Measurements from ENCODE around the gene CSGALNACT2. TPM values are rescaled to one million over a fixed set of nuclear protein-coding genes. Genes with fewer than 3 reads are reported as not detected.
"Not testable (repeated sequence)": the region's sequence is repeated elsewhere in the genome, so short reads cannot be mapped to it uniquely, and the experiment has no call there.

CSGALNACT2 gene
- polyA plus RNA-seq, 3 donors from 2014 or later: 14.8 to 27.6 (median 17.6) TPM

DNA sequence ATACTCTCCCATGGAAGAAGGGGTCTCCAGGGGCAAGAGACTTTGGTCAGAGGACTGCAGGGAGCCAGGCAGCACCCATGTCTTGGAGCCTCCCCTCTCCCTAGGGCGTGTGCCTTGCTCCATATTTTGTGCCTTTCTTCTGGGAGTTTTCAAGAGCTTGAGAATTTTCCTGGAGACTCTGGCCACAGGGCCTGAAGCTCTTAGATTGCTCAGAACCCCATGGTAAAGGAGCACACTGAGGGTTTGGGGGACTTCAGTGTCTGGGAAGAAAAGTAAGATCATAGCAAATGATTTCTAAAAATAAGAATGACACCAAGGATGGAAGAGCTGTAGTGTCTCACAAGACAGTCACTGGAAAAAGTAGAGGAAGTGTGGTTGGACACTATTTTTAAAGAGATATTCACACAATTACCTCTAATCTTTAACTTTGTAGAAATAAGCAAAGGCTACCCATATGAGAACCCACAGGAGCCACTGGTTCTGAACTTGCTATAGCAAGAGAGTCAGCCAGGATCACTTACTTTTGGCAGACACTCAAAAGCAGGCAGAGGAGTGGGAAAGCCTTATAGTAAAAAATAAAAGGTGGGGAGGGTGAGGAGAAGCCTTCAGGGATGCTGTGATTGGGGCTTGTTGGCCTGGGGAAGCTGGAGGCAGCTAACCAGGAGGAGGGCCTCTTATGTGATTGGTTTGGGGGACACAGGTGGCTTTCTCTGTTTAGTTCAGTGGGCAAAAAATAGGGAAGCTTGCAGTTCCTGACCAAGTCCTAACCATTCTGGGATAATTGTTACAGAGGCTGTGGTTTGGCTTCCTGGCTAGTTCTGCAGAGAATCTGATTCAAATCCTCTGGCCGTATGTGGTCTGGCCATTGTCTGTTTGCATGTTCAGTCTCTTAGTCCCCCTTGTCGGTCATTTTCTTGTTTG, 5.1 kb upstream of the CSGALNACT2 start:
- peak overlapping the region in 4 of 6 donors; percentile 24 to 85 (median 60) for H3K27ac Mint-ChIP-seq
- DNase-seq: no peak
- peaks cover 4 to 10% (median 9%) of the 10 kb centered on the region in 3 donors for H3K27me3 Mint-ChIP-seq (ENCODE audit: low read depth in 3 of 3)
- H3K4me1 Mint-ChIP-seq: peaks cover 33 to 69% of the 10 kb centered on the region in 2 donors
- no peaks in the 10 kb centered on the region for H3K9me3 Mint-ChIP-seq
- no peak overlapping the region for H3K4me3 Mint-ChIP-seq
- peaks cover 0 to 3% (median 0%) of the 10 kb centered on the region in 3 donors for H3K36me3 Mint-ChIP-seq

DNA sequence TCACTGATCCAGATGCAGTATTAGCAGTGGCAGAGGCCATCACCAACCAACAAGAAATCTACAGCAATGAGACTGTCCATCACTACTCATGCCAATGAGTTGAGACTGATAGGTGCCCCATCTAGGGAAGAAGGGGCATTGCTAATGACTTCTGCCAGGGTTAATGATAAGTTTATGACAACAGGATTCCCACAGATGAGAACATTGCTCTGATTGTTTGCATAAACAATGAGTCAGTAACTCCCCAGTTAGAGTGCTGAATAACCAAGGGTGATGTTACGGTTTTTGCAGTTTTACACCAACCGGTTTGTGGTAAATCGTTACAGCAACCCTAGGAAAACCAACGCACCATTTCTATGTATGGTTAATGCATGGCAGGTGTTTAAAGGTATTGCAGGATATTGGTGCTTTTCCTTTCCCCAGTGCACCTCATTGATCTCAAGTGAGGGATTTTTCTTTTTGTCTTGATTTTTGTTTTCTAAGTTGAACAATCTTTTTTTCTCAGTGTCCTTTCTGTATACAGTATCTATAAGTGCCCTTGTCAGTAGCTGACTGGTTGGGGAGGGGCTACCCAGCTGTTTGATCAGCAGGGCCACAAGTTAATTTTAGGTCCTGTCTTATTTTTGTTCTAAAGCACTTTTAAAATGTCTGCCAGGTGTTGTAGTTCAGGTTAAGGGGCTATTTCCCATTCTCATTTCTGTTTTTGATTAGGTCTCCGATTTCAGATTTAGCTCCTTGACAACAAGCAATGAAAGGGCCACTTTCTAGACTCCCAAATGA, 3.9 kb upstream of the CSGALNACT2 start:
- no peak for DNase-seq
- H3K36me3 Mint-ChIP-seq: peaks cover 0 to 3% (median 0%) of the 10 kb centered on the region in 3 donors
- peak overlapping the region in 4 of 6 donors; percentile 24 to 97 (median 58) for H3K27ac Mint-ChIP-seq
- H3K27me3 Mint-ChIP-seq (ENCODE audit: low read depth in 3 of 3): peaks cover 7 to 17% (median 17%) of the 10 kb centered on the region in 3 donors
- peaks cover 29 to 65% of the 10 kb centered on the region in 2 donors for H3K4me1 Mint-ChIP-seq
- no peaks in the 10 kb centered on the region for H3K9me3 Mint-ChIP-seq
- no peak overlapping the region for H3K4me3 Mint-ChIP-seq

DNA sequence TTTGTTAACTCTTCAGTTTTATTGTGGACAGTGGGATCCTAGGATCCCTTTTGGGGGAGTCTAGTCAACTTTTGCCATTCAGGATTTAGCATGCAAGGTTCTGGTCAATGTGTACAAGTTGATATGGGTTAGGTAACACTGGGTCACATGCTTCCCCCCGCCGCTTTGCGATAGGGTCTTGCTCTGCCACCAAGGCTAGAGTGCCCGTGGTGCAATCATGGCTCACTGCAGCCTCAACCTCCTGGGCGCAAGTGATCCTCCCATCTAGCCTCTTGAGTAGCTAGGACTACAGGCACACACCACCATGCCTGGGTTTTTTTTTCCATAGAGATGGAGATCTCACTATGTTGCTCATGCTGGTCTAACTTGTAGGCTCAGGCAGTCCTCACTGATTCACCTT, 3.2 kb upstream of the CSGALNACT2 start:
- Mint-ChIP-seq H3K27me3 (ENCODE audit: low read depth in 3 of 3) (peaks cover 9 to 18% (median 17%) of the 10 kb centered on the region in 3 donors), H3K4me1 (peaks cover 32 to 65% of the 10 kb centered on the region in 2 donors), H3K9me3 (no peaks in the 10 kb centered on the region), H3K27ac (peak overlapping the region in 4 of 6 donors; percentile 22 to 97 (median 76)), H3K4me3 (no peak overlapping the region), H3K36me3 (peaks cover 0 to 3% (median 0%) of the 10 kb centered on the region in 3 donors)
- DNase-seq: no peak

DNA sequence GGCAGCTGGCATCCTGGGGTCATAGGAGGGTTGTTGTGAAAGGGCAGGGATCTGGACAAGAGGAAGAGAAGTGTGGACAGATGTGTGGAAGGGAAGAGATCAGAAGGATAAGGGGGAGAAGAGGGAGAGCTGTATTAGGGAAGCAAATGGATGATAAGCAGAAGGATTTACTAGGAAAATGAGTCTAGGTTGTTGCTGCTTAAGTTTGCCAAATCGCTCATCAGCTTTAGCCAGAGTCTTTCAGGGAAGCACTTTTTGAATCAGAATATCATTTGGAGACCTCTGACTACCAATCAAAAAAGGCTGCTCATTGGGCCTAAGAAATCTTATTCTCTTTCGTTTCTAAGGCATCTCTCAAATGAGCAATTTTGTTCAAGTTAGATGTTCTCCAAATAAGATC, 2.6 kb upstream of the CSGALNACT2 start:
- peak overlapping the region; percentile 55 to 95 (median 86) for H3K4me3 Mint-ChIP-seq
- H3K36me3 Mint-ChIP-seq: peaks cover 0 to 3% (median 0%) of the 10 kb centered on the region in 3 donors
- peaks cover 38 to 71% of the 10 kb centered on the region in 2 donors for H3K4me1 Mint-ChIP-seq
- H3K27ac Mint-ChIP-seq: peak overlapping the region; percentile 95 to 98 (median 96)
- no peaks in the 10 kb centered on the region for H3K9me3 Mint-ChIP-seq
- peaks cover 9 to 18% (median 17%) of the 10 kb centered on the region in 3 donors for H3K27me3 Mint-ChIP-seq (ENCODE audit: low read depth in 3 of 3)
- no peak for DNase-seq

DNA sequence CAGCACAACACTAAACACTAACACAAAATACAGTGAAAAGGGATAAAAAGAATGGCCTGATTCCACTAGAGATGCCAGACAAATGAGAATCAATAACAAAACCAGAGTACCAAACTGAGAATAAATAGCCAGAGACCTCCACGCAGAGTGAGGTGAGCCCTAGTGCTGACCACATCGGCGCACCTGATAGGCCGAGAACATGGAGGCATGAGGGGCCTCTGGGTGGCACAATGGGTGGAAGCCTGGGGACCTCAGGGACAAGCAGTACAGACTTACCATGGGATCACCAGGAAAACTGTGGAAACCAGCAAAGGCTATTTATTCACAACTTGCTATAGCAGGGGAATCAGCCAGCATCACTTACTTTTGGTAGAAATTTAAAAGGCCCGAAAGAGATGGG, 1.8 kb upstream of the CSGALNACT2 start:
- peaks cover 0 to 3% (median 0%) of the 10 kb centered on the region in 3 donors for H3K36me3 Mint-ChIP-seq
- peak overlapping the region; percentile 95 to 98 (median 96) for H3K27ac Mint-ChIP-seq

DNA sequence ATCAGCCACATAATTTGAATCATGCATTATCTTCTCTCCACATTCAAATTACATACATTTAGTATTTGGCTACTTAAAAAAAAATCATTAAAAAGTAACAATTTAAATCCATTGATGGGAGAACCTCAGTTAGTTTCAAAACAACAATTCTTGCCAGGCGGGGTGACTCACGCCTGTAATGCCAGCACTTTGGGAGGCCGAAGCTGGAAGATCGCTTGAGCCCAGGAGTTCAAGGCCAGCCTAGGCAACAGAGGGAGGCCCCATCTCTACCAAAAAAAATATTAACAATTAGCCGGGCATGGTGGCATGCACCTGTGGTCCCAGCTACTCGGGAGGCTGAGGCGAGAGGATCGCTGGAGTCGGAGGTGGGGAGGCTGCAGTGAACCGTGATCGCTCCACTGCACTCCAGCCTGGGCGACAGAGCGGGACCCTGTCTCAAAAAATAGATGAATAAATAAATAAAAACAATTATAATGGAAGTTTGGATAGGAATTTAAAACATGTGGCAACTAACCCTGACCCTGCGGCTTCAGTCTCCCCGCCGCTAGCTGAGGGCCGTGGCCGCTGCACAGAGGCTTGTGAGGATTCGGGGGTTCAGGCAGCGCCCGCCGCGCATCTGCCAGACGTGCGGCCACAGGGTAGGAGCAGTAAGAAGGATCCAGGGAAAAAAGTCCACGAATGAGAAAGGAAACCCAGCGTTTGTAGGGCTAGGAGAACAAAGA, 1.1 kb upstream of the CSGALNACT2 start:
- peaks cover 9 to 17% (median 17%) of the 10 kb centered on the region in 3 donors for H3K27me3 Mint-ChIP-seq (ENCODE audit: low read depth in 3 of 3)
- peaks cover 0 to 3% (median 0%) of the 10 kb centered on the region in 3 donors for H3K36me3 Mint-ChIP-seq
- H3K9me3 Mint-ChIP-seq: no peaks in the 10 kb centered on the region

More for the DNA sequence above, 1.8 kb upstream of the CSGALNACT2 start:
- H3K9me3 Mint-ChIP-seq: no peaks in the 10 kb centered on the region
- DNase-seq: no peak
- peaks cover 41 to 78% of the 10 kb centered on the region in 2 donors for H3K4me1 Mint-ChIP-seq
- peak overlapping the region; percentile 55 to 95 (median 86) for H3K4me3 Mint-ChIP-seq
- peaks cover 9 to 18% (median 17%) of the 10 kb centered on the region in 3 donors for H3K27me3 Mint-ChIP-seq (ENCODE audit: low read depth in 3 of 3)

DNA sequence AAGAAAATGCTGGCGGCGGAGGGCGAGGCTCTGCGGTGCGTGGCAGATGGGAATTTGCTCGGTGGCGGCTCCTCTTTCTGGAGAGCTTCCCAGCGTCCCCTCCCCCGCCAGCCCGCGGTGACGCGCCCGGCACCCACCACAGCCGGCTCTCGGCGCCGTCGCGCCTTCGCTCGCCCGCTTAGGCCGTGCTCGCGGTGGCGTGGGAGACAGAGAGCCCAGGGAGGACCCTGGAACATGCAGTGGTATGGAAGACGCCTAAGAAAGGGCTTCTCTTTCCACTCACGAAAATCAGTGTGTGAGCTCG, 576 bp upstream of the CSGALNACT2 start:
- Mint-ChIP-seq H3K27ac (peak overlapping the region; percentile 95 to 98 (median 96)), H3K36me3 (peaks cover 0 to 3% (median 0%) of the 10 kb centered on the region in 3 donors), H3K4me1 (peaks cover 49 to 88% of the 10 kb centered on the region in 2 donors), H3K4me3 (peak overlapping the region; percentile 86 to 95 (median 93)), H3K9me3 (no peaks in the 10 kb centered on the region), H3K27me3 (ENCODE audit: low read depth in 3 of 3) (peaks cover 9 to 18% (median 17%) of the 10 kb centered on the region in 3 donors)
- peak; percentile 56 to 72 (median 61) for DNase-seq

More for the DNA sequence above, 1.1 kb upstream of the CSGALNACT2 start:
- Mint-ChIP-seq H3K4me3 (peak overlapping the region; percentile 86 to 95 (median 93)), H3K27ac (peak overlapping the region; percentile 95 to 98 (median 96)), H3K4me1 (peaks cover 45 to 85% of the 10 kb centered on the region in 2 donors)
- DNase-seq: no peak

DNA sequence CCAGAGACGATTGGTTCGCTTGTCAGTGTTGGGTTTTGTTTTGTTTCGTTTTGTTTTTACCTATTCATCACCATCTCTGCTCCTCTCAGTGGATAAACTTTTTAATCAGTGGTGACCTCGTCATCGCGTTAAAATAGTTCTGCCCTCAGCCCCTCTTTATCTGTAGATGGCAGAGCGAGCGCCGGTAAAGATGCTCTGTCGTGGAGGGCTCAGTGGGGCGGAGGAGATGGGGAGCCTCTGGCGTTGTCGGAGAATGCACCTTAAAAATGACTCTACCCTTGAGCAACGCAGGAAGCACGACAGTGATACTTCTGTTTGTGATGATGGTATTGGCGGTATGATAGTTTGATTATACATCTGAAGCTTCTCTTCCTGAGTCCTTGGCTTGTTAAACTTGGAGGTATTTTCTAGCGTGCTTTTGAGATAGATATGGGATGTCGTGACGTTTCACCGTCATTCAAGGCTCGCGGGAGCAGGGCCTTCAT, 554 bp downstream of the CSGALNACT2 start:
- peaks cover 9 to 18% (median 17%) of the 10 kb centered on the region in 3 donors for H3K27me3 Mint-ChIP-seq (ENCODE audit: low read depth in 3 of 3)
- H3K9me3 Mint-ChIP-seq: no peaks in the 10 kb centered on the region
- peak overlapping the region; percentile 96 to 100 (median 96) for H3K27ac Mint-ChIP-seq
- peak overlapping the region; percentile 89 to 100 (median 93) for H3K4me3 Mint-ChIP-seq
- peak; percentile 65 to 71 (median 69) for DNase-seq
- H3K36me3 Mint-ChIP-seq: peaks cover 0 to 3% (median 0%) of the 10 kb centered on the region in 3 donors
- peaks cover 58 to 88% of the 10 kb centered on the region in 2 donors for H3K4me1 Mint-ChIP-seq

DNA sequence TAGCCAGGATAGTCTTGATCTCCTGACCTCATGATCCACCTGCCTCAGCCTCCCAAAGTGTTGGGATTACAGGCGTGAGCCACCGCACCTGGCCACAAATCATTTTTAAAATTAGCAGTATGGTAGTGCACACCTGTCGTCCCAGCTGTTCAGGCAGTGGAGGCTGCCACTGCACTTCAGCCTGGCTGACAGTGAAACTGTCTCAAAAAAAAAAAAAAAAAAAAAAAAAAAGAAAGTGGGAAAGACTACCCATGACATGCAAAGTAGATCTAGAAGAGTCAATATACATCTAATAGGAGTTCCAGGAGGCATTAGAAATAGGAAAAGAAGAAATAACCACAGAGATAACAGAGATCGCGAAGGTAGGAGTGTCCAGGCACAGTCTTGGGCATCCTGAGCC, 3.2 kb downstream of the CSGALNACT2 start:
- no peak for DNase-seq
- Mint-ChIP-seq H3K27ac (peak overlapping the region; percentile 51 to 97 (median 66)), H3K27me3 (ENCODE audit: low read depth in 3 of 3) (peaks cover 9 to 18% (median 14%) of the 10 kb centered on the region in 3 donors), H3K4me1 (peaks cover 74 to 89% of the 10 kb centered on the region in 2 donors), H3K4me3 (peak overlapping the region in 2 of 5 donors; percentile 4 to 19), H3K9me3 (no peaks in the 10 kb centered on the region), H3K36me3 (no peaks in the 10 kb centered on the region)

DNA sequence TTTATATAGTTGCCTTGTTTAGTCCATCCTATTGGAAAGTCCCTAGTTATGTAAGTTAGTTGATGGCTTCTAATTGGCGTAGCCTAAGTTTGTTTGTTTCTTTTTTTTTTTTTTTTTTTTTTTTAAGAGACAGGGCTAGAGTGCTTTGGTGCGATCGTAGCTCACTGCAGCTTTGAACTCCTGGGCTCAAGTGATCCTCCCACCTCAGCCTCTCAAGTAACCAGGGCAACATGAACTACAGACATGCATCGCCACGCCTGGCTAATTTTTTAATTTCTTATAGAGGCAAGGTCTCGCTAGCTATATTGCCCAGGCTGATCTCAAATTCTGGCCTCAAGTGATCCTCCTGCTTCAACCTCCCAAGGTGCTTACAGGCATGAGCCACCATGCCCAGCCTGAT, 7.1 kb downstream of the CSGALNACT2 start:
- peaks cover 0 to 2% (median 0%) of the 10 kb centered on the region in 3 donors for H3K27me3 Mint-ChIP-seq (ENCODE audit: low read depth in 3 of 3)
- peak overlapping the region in 4 of 6 donors; percentile 7 to 81 (median 42) for H3K27ac Mint-ChIP-seq
- H3K9me3 Mint-ChIP-seq: no peaks in the 10 kb centered on the region
- H3K4me1 Mint-ChIP-seq: peaks cover 72 to 94% of the 10 kb centered on the region in 2 donors
- peaks cover 0 to 8% (median 0%) of the 10 kb centered on the region in 3 donors for H3K36me3 Mint-ChIP-seq
- no peak overlapping the region for H3K4me3 Mint-ChIP-seq
- no peak for DNase-seq

DNA sequence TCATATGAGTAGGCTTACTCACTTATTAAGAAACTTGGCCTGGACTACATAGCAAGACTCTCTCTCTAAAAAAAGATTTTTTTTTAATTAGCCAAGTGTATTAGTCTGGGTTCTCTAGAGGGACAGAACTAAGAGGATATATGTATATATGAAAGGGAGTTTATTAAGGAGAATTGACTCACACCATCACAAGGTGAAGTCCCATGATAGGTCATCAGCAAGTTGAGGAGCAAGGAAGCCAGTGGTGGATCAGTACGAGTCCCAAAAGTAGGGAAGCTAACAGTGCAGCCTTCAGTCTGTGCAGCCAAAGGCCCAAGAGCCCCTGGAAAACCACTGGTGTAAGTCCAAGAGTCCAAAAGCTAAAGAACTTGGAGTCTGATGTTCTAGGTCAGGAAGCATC, 7.7 kb downstream of the CSGALNACT2 start:
- not testable (repeated sequence) for DNase-seq; H3K27me3 Mint-ChIP-seq (ENCODE audit: low read depth in 3 of 3); H3K36me3 Mint-ChIP-seq; H3K4me3 Mint-ChIP-seq; H3K9me3 Mint-ChIP-seq
- peak overlapping the region in 5 of 6 donors; percentile 7 to 90 (median 42) for H3K27ac Mint-ChIP-seq
- peaks cover 72 to 94% of the 10 kb centered on the region in 2 donors for H3K4me1 Mint-ChIP-seq

DNA sequence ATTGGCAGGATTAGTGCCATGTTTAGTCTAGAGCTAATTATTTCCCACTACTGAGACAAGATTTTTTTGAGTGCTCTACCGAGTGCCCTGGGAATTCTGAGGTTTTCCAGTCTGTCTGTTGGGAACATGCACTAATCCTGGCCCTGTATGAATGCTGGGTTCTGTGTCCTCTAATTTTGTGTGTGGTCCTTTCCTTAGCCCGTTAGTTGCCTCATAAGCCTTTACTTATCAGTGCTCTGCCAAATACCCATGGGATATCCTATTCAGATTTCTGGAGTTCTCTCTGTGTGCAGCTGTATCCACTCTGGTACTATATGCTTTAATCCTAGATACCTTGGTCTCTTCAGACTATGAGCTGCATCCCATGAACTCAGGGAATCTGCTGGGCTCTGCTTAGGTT, 13.1 kb downstream of the CSGALNACT2 start:
- Mint-ChIP-seq H3K36me3 (peaks cover 0 to 8% (median 0%) of the 10 kb centered on the region in 3 donors), H3K4me1 (peaks cover 67 to 92% of the 10 kb centered on the region in 2 donors), H3K27ac (peak overlapping the region in 4 of 6 donors; percentile 1 to 87 (median 68)), H3K4me3 (peak overlapping the region; percentile 15 to 46 (median 17)), H3K9me3 (no peaks in the 10 kb centered on the region), H3K27me3 (ENCODE audit: low read depth in 3 of 3) (no peaks in the 10 kb centered on the region)
- DNase-seq: no peak

DNA sequence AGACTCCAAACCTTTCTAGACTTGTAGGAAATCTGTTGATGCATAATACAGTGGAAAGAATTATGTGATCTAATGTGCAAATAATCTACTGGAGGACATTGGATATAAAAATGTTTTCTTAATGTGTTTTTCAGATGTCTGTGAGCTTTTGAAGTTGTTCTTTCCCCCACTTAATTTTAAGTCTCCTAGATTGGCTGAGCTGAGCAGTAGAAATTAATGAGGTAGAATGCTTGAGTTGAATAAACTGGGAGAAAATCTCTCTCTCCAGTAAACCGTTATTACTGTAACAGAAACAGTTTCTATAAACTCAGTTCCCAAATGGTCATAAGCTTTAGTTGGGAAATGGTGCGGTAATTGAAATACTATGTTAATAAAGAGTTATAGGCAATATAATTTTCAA, 15.7 kb downstream of the CSGALNACT2 start:
- peak overlapping the region in 3 of 6 donors; percentile 15 to 76 (median 30) for H3K27ac Mint-ChIP-seq

More for the DNA sequence above, 15.7 kb downstream of the CSGALNACT2 start:
- H3K36me3 Mint-ChIP-seq: peaks cover 0 to 3% (median 0%) of the 10 kb centered on the region in 3 donors
- H3K4me3 Mint-ChIP-seq: no peak overlapping the region
- no peaks in the 10 kb centered on the region for H3K27me3 Mint-ChIP-seq (ENCODE audit: low read depth in 3 of 3)
- H3K4me1 Mint-ChIP-seq: peaks cover 64 to 92% of the 10 kb centered on the region in 2 donors
- no peak for DNase-seq
- H3K9me3 Mint-ChIP-seq: no peaks in the 10 kb centered on the region

All from immature natural killer cell (primary cell).